ENCODE measurements around the gene SCRT2. TPM values are rescaled to one million over a fixed set of nuclear protein-coding genes. Genes with fewer than 3 reads are reported as not detected.
"Not testable (repeated sequence)": the region's sequence is repeated elsewhere in the genome, so short reads cannot be mapped to it uniquely, and the experiment has no call there.

SCRT2 gene
- total RNA-seq, 1 donor from 2014 or later, result not detected

DNA sequence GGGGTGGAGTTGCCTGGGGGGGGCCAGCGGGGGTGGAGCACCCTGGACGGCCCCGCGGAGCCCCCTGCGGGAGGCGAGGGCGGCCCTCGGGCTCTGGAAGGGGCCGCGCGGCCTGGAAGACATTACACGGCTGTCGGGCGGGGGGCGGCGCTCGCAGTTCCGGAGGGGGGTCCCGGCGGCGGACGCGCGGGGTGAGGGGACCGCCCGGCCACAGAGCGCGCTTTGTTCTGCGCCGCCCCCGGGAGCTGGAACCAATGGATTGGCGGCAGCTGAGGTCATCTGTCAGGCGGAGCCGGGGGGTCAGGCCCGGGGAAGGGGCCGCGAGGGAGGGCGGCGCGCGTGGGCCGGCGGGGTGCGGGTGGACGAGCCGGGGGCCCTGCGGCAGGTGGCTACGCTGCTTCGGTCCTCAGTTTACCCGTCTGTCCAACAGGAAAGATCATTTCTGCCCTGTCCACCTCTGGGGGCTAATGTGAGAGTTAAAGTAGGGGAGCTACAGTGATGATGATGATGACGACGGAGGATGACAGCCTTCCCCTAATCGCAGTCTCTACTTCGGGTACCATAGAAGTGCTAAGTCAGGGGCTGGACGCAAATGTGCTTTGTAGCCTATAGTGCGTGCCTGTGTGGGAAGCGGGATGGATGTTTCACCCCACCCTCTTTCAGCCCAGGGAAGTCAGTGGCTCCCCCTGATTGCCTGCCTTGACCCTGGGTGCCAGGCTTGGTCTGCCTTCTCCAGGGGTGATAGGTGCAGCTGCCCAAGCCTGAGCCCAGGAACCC lies 33.0 kb downstream of the SCRT2 start:
- FAIRE-seq, result no peak
- Mint-ChIP-seq H3K27ac (ENCODE audit: unreplicated experiment) (no peak overlapping the region), H3K9me3 (ENCODE audit: unreplicated experiment) (peaks cover 3% of the 10 kb centered on the region), H3K27me3 (ENCODE audit: low read depth, unreplicated experiment) (peaks cover 15% of the 10 kb centered on the region), H3K36me3 (ENCODE audit: low read depth, unreplicated experiment) (peaks cover 10% of the 10 kb centered on the region), H3K4me1 (ENCODE audit: low read depth, unreplicated experiment) (no peaks in the 10 kb centered on the region), H3K4me3 (ENCODE audit: unreplicated experiment) (no peak overlapping the region)
- peaks cover 24% of the 10 kb centered on the region for H4K20me1 ChIP-seq (ENCODE audit: insufficient read depth, low read length)
- H3K4me2 ChIP-seq (ENCODE audit: low read length), result peak overlapping the region; percentile 67
- H3K4me1 ChIP-seq (ENCODE audit: insufficient read depth, low read length), result no peaks in the 10 kb centered on the region
- peaks cover 9% of the 10 kb centered on the region for H3K36me3 ChIP-seq (ENCODE audit: insufficient read depth, low read length)
- H3K9ac ChIP-seq (ENCODE audit: low read length), result peak overlapping the region; percentile 14
- H3K4me3 ChIP-seq (ENCODE audit: insufficient read depth, low read depth, low read length), result no peak overlapping the region
- no peaks in the 10 kb centered on the region for H3K27me3 ChIP-seq (ENCODE audit: insufficient read depth, low read length)
- no peak for DNase-seq (ENCODE audit: low read depth)
- no peaks in the 10 kb centered on the region for H3K9me3 ChIP-seq (ENCODE audit: insufficient read depth, low read depth, low read length)
- TF ChIP-seq EZH2 (IDR thresholded peaks at IDR 0.05; ENCODE audit: insufficient read depth, low read length), result peak; percentile 31
- TF ChIP-seq, protein P1, sequence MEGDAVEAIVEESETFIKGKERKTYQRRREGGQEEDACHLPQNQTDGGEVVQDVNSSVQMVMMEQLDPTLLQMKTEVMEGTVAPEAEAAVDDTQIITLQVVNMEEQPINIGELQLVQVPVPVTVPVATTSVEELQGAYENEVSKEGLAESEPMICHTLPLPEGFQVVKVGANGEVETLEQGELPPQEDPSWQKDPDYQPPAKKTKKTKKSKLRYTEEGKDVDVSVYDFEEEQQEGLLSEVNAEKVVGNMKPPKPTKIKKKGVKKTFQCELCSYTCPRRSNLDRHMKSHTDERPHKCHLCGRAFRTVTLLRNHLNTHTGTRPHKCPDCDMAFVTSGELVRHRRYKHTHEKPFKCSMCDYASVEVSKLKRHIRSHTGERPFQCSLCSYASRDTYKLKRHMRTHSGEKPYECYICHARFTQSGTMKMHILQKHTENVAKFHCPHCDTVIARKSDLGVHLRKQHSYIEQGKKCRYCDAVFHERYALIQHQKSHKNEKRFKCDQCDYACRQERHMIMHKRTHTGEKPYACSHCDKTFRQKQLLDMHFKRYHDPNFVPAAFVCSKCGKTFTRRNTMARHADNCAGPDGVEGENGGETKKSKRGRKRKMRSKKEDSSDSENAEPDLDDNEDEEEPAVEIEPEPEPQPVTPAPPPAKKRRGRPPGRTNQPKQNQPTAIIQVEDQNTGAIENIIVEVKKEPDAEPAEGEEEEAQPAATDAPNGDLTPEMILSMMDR (IDR thresholded peaks at IDR 0.05; ENCODE audit: insufficient read depth, low read depth, low read length), result no peak
- H2AFZ ChIP-seq (ENCODE audit: low read depth, low read length), result peak overlapping the region; percentile 66
- H3K79me2 ChIP-seq (ENCODE audit: insufficient read depth, low read length), result peaks cover 10% of the 10 kb centered on the region
- no peak overlapping the region for H3K27ac ChIP-seq (ENCODE audit: low read depth, low read length)

DNA sequence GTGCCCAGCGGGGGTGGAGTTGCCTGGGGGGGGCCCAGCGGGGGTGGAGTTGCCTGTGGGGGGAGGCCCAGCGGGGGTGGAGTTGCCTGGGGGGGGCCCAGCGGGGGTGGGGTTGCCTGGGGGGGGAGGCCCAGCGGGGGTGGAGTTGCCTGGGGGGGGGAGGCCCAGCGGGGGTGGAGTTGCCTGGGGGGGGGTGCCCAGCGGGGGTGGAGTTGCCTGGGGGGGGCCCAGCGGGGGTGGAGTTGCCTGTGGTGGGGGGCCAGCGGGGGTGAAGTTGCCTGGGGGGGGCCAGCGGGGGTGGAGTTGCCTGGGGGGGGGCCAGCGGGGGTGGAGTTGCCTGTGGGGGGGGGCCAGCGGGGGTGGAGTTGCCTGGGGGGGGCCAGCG lies 33.6 kb downstream of the SCRT2 start:
- not testable (repeated sequence) for H3K27ac Mint-ChIP-seq (ENCODE audit: unreplicated experiment); H3K4me1 Mint-ChIP-seq (ENCODE audit: low read depth, unreplicated experiment); H3K9me3 ChIP-seq (ENCODE audit: insufficient read depth, low read depth, low read length); H3K4me3 Mint-ChIP-seq (ENCODE audit: unreplicated experiment); H2AFZ ChIP-seq (ENCODE audit: low read depth, low read length); H3K9ac ChIP-seq (ENCODE audit: low read length); H3K79me2 ChIP-seq (ENCODE audit: insufficient read depth, low read length); H3K27me3 ChIP-seq (ENCODE audit: insufficient read depth, low read length); H3K36me3 Mint-ChIP-seq (ENCODE audit: low read depth, unreplicated experiment); H3K27ac ChIP-seq (ENCODE audit: low read depth, low read length); DNase-seq (ENCODE audit: low read depth); H3K4me3 ChIP-seq (ENCODE audit: insufficient read depth, low read depth, low read length); H3K4me1 ChIP-seq (ENCODE audit: insufficient read depth, low read length); H3K4me2 ChIP-seq (ENCODE audit: low read length); H3K9me3 Mint-ChIP-seq (ENCODE audit: unreplicated experiment); FAIRE-seq; H3K36me3 ChIP-seq (ENCODE audit: insufficient read depth, low read length)
- peaks cover 20% of the 10 kb centered on the region for H3K27me3 Mint-ChIP-seq (ENCODE audit: low read depth, unreplicated experiment)
- peaks cover 18% of the 10 kb centered on the region for H4K20me1 ChIP-seq (ENCODE audit: insufficient read depth, low read length)

DNA sequence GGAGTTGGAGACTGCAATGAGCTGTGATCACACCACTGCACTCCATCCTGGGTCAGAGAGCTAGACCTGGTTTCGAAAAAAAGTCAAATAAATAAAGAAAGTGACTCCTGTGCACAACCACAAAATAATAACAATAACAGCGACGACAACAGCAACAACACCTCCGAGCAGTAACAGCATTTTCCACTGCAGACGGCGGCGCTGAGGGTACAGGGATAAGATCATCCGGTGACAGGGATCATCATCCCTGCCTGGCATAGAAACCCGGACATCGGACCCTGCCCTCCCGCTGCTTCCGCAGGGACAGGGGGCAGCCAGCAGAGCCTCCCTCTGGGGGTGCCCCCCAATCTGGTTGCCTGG lies 34.1 kb downstream of the SCRT2 start:
- FAIRE-seq (no peak), DNase-seq (ENCODE audit: low read depth) (no peak)
- TF ChIP-seq, protein P1 (IDR thresholded peaks at IDR 0.05; ENCODE audit: insufficient read depth, low read depth, low read length), result no peak
- TF ChIP-seq EZH2 (IDR thresholded peaks at IDR 0.05; ENCODE audit: insufficient read depth, low read length), result no peak
- H3K27ac ChIP-seq (ENCODE audit: low read depth, low read length), result no peak overlapping the region
- Mint-ChIP-seq H3K9me3 (ENCODE audit: unreplicated experiment) (peaks cover 3% of the 10 kb centered on the region), H3K27ac (ENCODE audit: unreplicated experiment) (no peak overlapping the region), H3K4me3 (ENCODE audit: unreplicated experiment) (no peak overlapping the region), H3K36me3 (ENCODE audit: low read depth, unreplicated experiment) (peaks cover 1% of the 10 kb centered on the region), H3K27me3 (ENCODE audit: low read depth, unreplicated experiment) (peaks cover 21% of the 10 kb centered on the region), H3K4me1 (ENCODE audit: low read depth, unreplicated experiment) (no peaks in the 10 kb centered on the region)
- H2AFZ ChIP-seq (ENCODE audit: low read depth, low read length), result no peak overlapping the region
- H3K9ac ChIP-seq (ENCODE audit: low read length), result no peak overlapping the region
- H3K9me3 ChIP-seq (ENCODE audit: insufficient read depth, low read depth, low read length), result no peaks in the 10 kb centered on the region
- H3K79me2 ChIP-seq (ENCODE audit: insufficient read depth, low read length), result no peaks in the 10 kb centered on the region
- peaks cover 13% of the 10 kb centered on the region for H4K20me1 ChIP-seq (ENCODE audit: insufficient read depth, low read length)
- no peak overlapping the region for H3K4me2 ChIP-seq (ENCODE audit: low read length)
- no peaks in the 10 kb centered on the region for H3K4me1 ChIP-seq (ENCODE audit: insufficient read depth, low read length)
- peaks cover 2% of the 10 kb centered on the region for H3K27me3 ChIP-seq (ENCODE audit: insufficient read depth, low read length)
- no peaks in the 10 kb centered on the region for H3K36me3 ChIP-seq (ENCODE audit: insufficient read depth, low read length)
- H3K4me3 ChIP-seq (ENCODE audit: insufficient read depth, low read depth, low read length), result no peak overlapping the region

Measured in astrocyte (in vitro differentiated cells and primary cell).